WTC11 (cell line): Measurements from ENCODE around the gene S100A13. TPM values are rescaled to one million over a fixed set of nuclear protein-coding genes. Genes with fewer than 3 reads are reported as not detected.

Experiments used
- ATAC-seq: fragments of 200-7000 bp; cut with Tn5 transposase; 2 replicates; pipeline ENCODE4 v1.10.0; 2021; ENCODE audit warnings: mild to moderate bottlenecking, moderate library complexity
- CTCF ChIA-PET: fragments of 300-600 bp; sonication (Branson Sonifier 250); formaldehyde crosslinking; loops from one replicate; lab custom pipeline; 2021; ENCODE audit warnings: antibody characterized with exemption; lab: Charles Lee
- POLR2A ChIA-PET: fragments of 350-600 bp; sonication (Branson Sonifier 250); formaldehyde crosslinking; loops from one replicate; lab custom pipeline; 2021; ENCODE audit warnings: antibody characterized with exemption; lab: Charles Lee
- DNase-seq: peaks from one replicate; pipeline ENCODE4 v3.0.0; 2021; ENCODE audit warnings: low spot score
- H3K27ac Mint-ChIP-seq: 2 replicates; pipeline ENCODE4 v1.8.0; 2021; ENCODE audit warnings: mixed read lengths
- H3K27me3 Mint-ChIP-seq: 2 replicates; pipeline ENCODE4 v1.8.0; 2021; ENCODE audit warnings: low read depth, mild to moderate bottlenecking, moderate library complexity, mixed read lengths
- H3K36me3 Mint-ChIP-seq: 2 replicates; pipeline ENCODE4 v1.8.0; 2021; ENCODE audit warnings: mixed read lengths
- H3K4me1 Mint-ChIP-seq: 2 replicates; pipeline ENCODE4 v1.8.0; 2022; ENCODE audit warnings: mixed read lengths
- H3K4me3 Mint-ChIP-seq: 2 replicates; pipeline ENCODE4 v1.8.0; 2021; ENCODE audit warnings: mild to moderate bottlenecking, moderate library complexity, mixed read lengths
- H3K9me3 Mint-ChIP-seq: 2 replicates; pipeline ENCODE4 v1.8.0; 2021; ENCODE audit warnings: mixed read lengths
- ATF3 ChIP-seq: sonication (generic); formaldehyde crosslinking; conservative IDR thresholded peaks from 2 replicates; pipeline ENCODE4 v1.8.1; 2022; ENCODE audit warnings: mild to moderate bottlenecking, missing genetic modification reagents
- ATF6 ChIP-seq: sonication (generic); formaldehyde crosslinking; IDR thresholded peaks from 2 replicates; pipeline ENCODE4 v1.8.1; 2023; ENCODE audit warnings: mild to moderate bottlenecking, missing genetic modification reagents
- CREM ChIP-seq: sonication (generic); formaldehyde crosslinking; IDR thresholded peaks from 2 replicates; pipeline ENCODE4 v1.8.1; 2022; ENCODE audit warnings: mild to moderate bottlenecking, missing genetic modification reagents, moderate library complexity
- E2F5 ChIP-seq: sonication (generic); formaldehyde crosslinking; IDR thresholded peaks from 2 replicates; pipeline ENCODE4 v1.8.1; 2022; ENCODE audit warnings: mild to moderate bottlenecking, moderate library complexity, missing genetic modification reagents
- GABPB1 ChIP-seq: sonication (generic); formaldehyde crosslinking; IDR thresholded peaks from 2 replicates; pipeline ENCODE4 v1.8.1; 2023; ENCODE audit warnings: mild to moderate bottlenecking, missing genetic modification reagents
- KAT7 ChIP-seq: sonication (generic); formaldehyde crosslinking; IDR thresholded peaks from 2 replicates; pipeline ENCODE4 v1.8.1; 2023; ENCODE audit warnings: missing genetic modification reagents, mild to moderate bottlenecking, borderline replicate concordance
- MLX ChIP-seq: sonication (generic); formaldehyde crosslinking; IDR thresholded peaks from 2 replicates; pipeline ENCODE4 v1.8.1; 2023; ENCODE audit warnings: mild to moderate bottlenecking, missing genetic modification reagents, moderate library complexity
- NFYB ChIP-seq: sonication (generic); formaldehyde crosslinking; conservative IDR thresholded peaks from 2 replicates; pipeline ENCODE4 v1.8.0; 2022; ENCODE audit warnings: low read depth, missing genetic modification reagents
- NR1H2 ChIP-seq: sonication (generic); formaldehyde crosslinking; IDR thresholded peaks from 2 replicates; pipeline ENCODE4 v1.9.0; 2021; ENCODE audit warnings: mild to moderate bottlenecking, moderate library complexity, missing genetic modification reagents
- NR2C2 ChIP-seq: sonication (generic); formaldehyde crosslinking; IDR thresholded peaks from 2 replicates; pipeline ENCODE4 v1.8.0; 2022; ENCODE audit warnings: mild to moderate bottlenecking, missing genetic modification reagents
- SMAD3 ChIP-seq: sonication (generic); formaldehyde crosslinking; IDR thresholded peaks from 2 replicates; pipeline ENCODE4 v1.8.0; 2022; ENCODE audit warnings: missing genetic modification reagents, mild to moderate bottlenecking, borderline replicate concordance
- SP1 ChIP-seq: sonication (generic); formaldehyde crosslinking; conservative IDR thresholded peaks from 2 replicates; pipeline ENCODE4 v1.8.1; 2022; ENCODE audit warnings: missing genetic modification reagents
- STAT6 ChIP-seq: sonication (generic); formaldehyde crosslinking; conservative IDR thresholded peaks from 2 replicates; pipeline ENCODE4 v1.8.1; 2023; ENCODE audit warnings: mild to moderate bottlenecking, low read depth, missing genetic modification reagents, moderate library complexity
- ZNF121 ChIP-seq: sonication (generic); formaldehyde crosslinking; IDR thresholded peaks from 2 replicates; pipeline ENCODE4 v1.8.0; 2023; ENCODE audit warnings: missing genetic modification reagents
- ZNF263 ChIP-seq: sonication (generic); formaldehyde crosslinking; IDR thresholded peaks from 2 replicates; pipeline ENCODE4 v1.8.1; 2022; ENCODE audit warnings: low read depth, mild to moderate bottlenecking, moderate library complexity, missing genetic modification reagents
- ZNF532 ChIP-seq: fragments of 250-450 bp; sonication (Bioruptor Pico); IDR thresholded peaks from 2 replicates; pipeline ENCODE4 v1.9.0; 2021; ENCODE audit warnings: mild to moderate bottlenecking, borderline replicate concordance
- ZSCAN18 ChIP-seq: fragments of 250-450 bp; sonication (Bioruptor Pico); IDR thresholded peaks from 2 replicates; pipeline ENCODE4 v2.1.2; 2022; ENCODE audit warnings: mild to moderate bottlenecking, moderate library complexity
- total RNA-seq: library from RNA; stranded (reverse); gene quantifications from 3 replicates; pipeline ENCODE4 v1.2.3, GENCODE V29; 2021

Gene S100A13
- total RNA-seq, 1 experiment from 2014 or later = 68.4 TPM

GRCh38 chr1:153610334-153610733, 17.0 kb downstream of the S100A13 start:
- H3K4me3 Mint-ChIP-seq = no peak overlapping the region
- H3K27ac Mint-ChIP-seq = no peak overlapping the region
- no peaks in the 10 kb centered on the region for H3K9me3 Mint-ChIP-seq
- ChIA-PET CTCF (interaction anchor here (14.4 kb wide), 1 partner anchor 18 kb away, joined by 230 read pairs; the partner anchor contains the start of genes S100A1 and S100A13), POLR2A (no interaction called here)
- DNase-seq (no peak), ATAC-seq (no peak)
- no peaks in the 10 kb centered on the region for H3K36me3 Mint-ChIP-seq
- TF ChIP-seq KAT7 (no peak), E2F5 (no peak)
- no peaks in the 10 kb centered on the region; the same call in 1 of the 2 replicates for H3K27me3 Mint-ChIP-seq
- H3K4me1 Mint-ChIP-seq = peaks cover 61% of the 10 kb centered on the region

- DNase-seq = no peak
- Mint-ChIP-seq H3K9me3 (no peaks in the 10 kb centered on the region), H3K36me3 (no peaks in the 10 kb centered on the region), H3K4me1 (peaks cover 64% of the 10 kb centered on the region), H3K27me3 (no peaks in the 10 kb centered on the region; the same call in 1 of the 2 replicates), H3K4me3 (peak overlapping the region; percentile 29; the same call in 1 of the 2 replicates), H3K27ac (peak overlapping the region; percentile 46; the same call in 1 of the 2 replicates)
- CTCF ChIA-PET = interaction anchor here (2.1 to 14.4 kb wide), 2 partner anchors 19 to 37 kb away, joined by 10 to 230 read pairs; partner anchors contain the start of genes S100A1 and S100A13
- no peak for ATAC-seq
- POLR2A ChIA-PET = interaction anchor here (0.7 kb wide), 1 partner anchor 17 kb away, joined by 3 read pairs; the partner anchor contains the start of gene S100A13
- no peak for TF ChIP-seq ZNF121
- no peak for TF ChIP-seq ZNF263 (CRISPR knock-in tag)
- TF ChIP-seq CREM (CRISPR knock-in tag) = no peak
- TF ChIP-seq SMAD3 (CRISPR knock-in tag) = no peak
Measured at GRCh38 chr1:153609585-153609907, 17.8 kb downstream of the S100A13 start.

GRCh38 chr1:153608742-153609584, 18.3 kb downstream of the S100A13 start:
- CTCF ChIA-PET = interaction anchor here (1.3 to 14.4 kb wide), 4 partner anchors 19 to 76 kb away, joined by 3 to 230 read pairs (median 6); partner anchors contain the start of genes S100A1, S100A13 and S100A6
- Mint-ChIP-seq H3K4me3 (peak overlapping the region; percentile 29), H3K27me3 (no peaks in the 10 kb centered on the region; the same call in 1 of the 2 replicates), H3K9me3 (no peaks in the 10 kb centered on the region), H3K4me1 (peaks cover 64% of the 10 kb centered on the region), H3K27ac (peak overlapping the region; percentile 90; the same call in 1 of the 2 replicates), H3K36me3 (no peaks in the 10 kb centered on the region)
- POLR2A ChIA-PET = interaction anchor here (0.7 to 2.6 kb wide), 2 partner anchors 18 to 25 kb away, joined by 3 to 7 read pairs; partner anchors contain the start of genes CHTOP and S100A13
- ATAC-seq = peak; percentile 71
- DNase-seq = peak; percentile 84
- TF ChIP-seq ZNF532 (CRISPR knock-in tag) (no peak), GABPB1 (peak; percentile 48), ATF6 (CRISPR knock-in tag) (no peak), MLX (CRISPR knock-in tag) (no peak), NR2C2 (CRISPR knock-in tag) (no peak), ZNF121 (no peak), SP1 (CRISPR knock-in tag) (0 out of 2 replicates have a peak, but pooled peaks have one; percentile 19), NR1H2 (CRISPR knock-in tag) (no peak), STAT6 (CRISPR knock-in tag) (no peak), ATF3 (no peak), NFYB (CRISPR knock-in tag) (no peak), ZSCAN18 (CRISPR knock-in tag) (no peak)
